H9 (cell line): ENCODE results near the gene ERICH2. TPM values are rescaled to one million over a fixed set of nuclear protein-coding genes. Genes with fewer than 3 reads are reported as not detected.

ENCODE experiments used
- DNase-seq: peaks from one replicate; pipeline ENCODE4 v3.0.0-alpha.2; 2017
- H2AFZ ChIP-seq: one replicate; pipeline ENCODE4 v1.6.1; 2013; ENCODE audit warnings: mild to moderate bottlenecking, low read length, control low read depth, moderate library complexity
- H2AK5ac ChIP-seq: 2 replicates; pipeline ENCODE4 v1.6.1; 2013; ENCODE audit warnings: low read length, control low read depth, mixed read lengths; ENCODE audit not compliant: insufficient read length
- H2BK120ac ChIP-seq: one replicate; pipeline ENCODE4 v1.6.1; 2013; ENCODE audit warnings: low read depth, mild to moderate bottlenecking, low read length, control low read depth, inconsistent platforms; ENCODE audit not compliant: poor library complexity, severe bottlenecking
- H2BK12ac ChIP-seq: 2 replicates; pipeline ENCODE4 v1.6.1; 2013; ENCODE audit warnings: low read length, control low read depth, mixed read lengths, low read depth; ENCODE audit not compliant: insufficient read length
- H2BK15ac ChIP-seq: 2 replicates; pipeline ENCODE4 v1.6.1; 2013; ENCODE audit warnings: low read depth, low read length, control low read depth
- H2BK20ac ChIP-seq: one replicate; pipeline ENCODE4 v1.6.1; 2013; ENCODE audit warnings: low read depth, mild to moderate bottlenecking, low read length, control low read depth, inconsistent platforms; ENCODE audit not compliant: poor library complexity, severe bottlenecking
- H2BK5ac ChIP-seq: 2 replicates; pipeline ENCODE4 v1.6.1; 2013; ENCODE audit warnings: low read length, control low read depth, mixed read lengths; ENCODE audit not compliant: insufficient read length
- H3K14ac ChIP-seq: 2 replicates; pipeline ENCODE4 v1.6.1; 2013; ENCODE audit warnings: low read length, control low read depth; ENCODE audit not compliant: insufficient read depth
- H3K18ac ChIP-seq: 2 replicates; pipeline ENCODE4 v1.6.1; 2013; ENCODE audit warnings: low read depth, mild to moderate bottlenecking, mixed read lengths, low read length, control low read depth; ENCODE audit not compliant: insufficient read length
- H3K23ac ChIP-seq: 2 replicates; pipeline ENCODE4 v1.6.1; 2013; ENCODE audit warnings: low read length, control low read depth, mixed read lengths, low read depth; ENCODE audit not compliant: insufficient read length
- H3K23me2 ChIP-seq: 2 replicates; pipeline ENCODE4 v1.6.1; 2013; ENCODE audit warnings: low read depth, mild to moderate bottlenecking, mixed read lengths, low read length, control low read depth; ENCODE audit not compliant: insufficient read length, poor library complexity, severe bottlenecking
- H3K27ac ChIP-seq: 2 replicates; pipeline ENCODE4 v1.5.1; 2013; ENCODE audit warnings: low read length, control low read depth, mixed read lengths, low read depth; ENCODE audit not compliant: insufficient read length
- H3K27me3 ChIP-seq: 2 replicates; pipeline ENCODE4 v1.6.1; 2013; ENCODE audit warnings: low read length, control low read depth, inconsistent platforms; ENCODE audit not compliant: insufficient read depth
- H3K4ac ChIP-seq: 2 replicates; pipeline ENCODE4 v1.6.1; 2013; ENCODE audit warnings: low read depth, mild to moderate bottlenecking, control low read depth, inconsistent platforms, low read length, moderate library complexity
- H3K4me1 ChIP-seq: 2 replicates; pipeline ENCODE4 v1.6.1; 2013; ENCODE audit warnings: low read length, control low read depth, inconsistent platforms; ENCODE audit not compliant: insufficient read depth
- H3K4me2 ChIP-seq: 2 replicates; pipeline ENCODE4 v1.6.1; 2013; ENCODE audit warnings: low read length, control low read depth, mixed read lengths; ENCODE audit not compliant: insufficient read length, insufficient read depth
- H3K56ac ChIP-seq: 2 replicates; pipeline ENCODE4 v1.6.1; 2013; ENCODE audit warnings: low read depth, mild to moderate bottlenecking, mixed read lengths, low read length, control low read depth; ENCODE audit not compliant: insufficient read length
- H3K79me1 ChIP-seq: 2 replicates; pipeline ENCODE4 v1.6.1; 2013; ENCODE audit warnings: low read depth, mild to moderate bottlenecking, moderate library complexity, low read length, control low read depth, inconsistent platforms; ENCODE audit not compliant: insufficient read depth, poor library complexity, severe bottlenecking
- H3K79me2 ChIP-seq: 2 replicates; pipeline ENCODE4 v1.6.1; 2013; ENCODE audit warnings: low read length, control low read depth, inconsistent platforms; ENCODE audit not compliant: insufficient read depth
- H3K9ac ChIP-seq: 2 replicates; pipeline ENCODE4 v1.6.1; 2013; ENCODE audit warnings: low read length, control low read depth, mixed read lengths; ENCODE audit not compliant: insufficient read length; ENCODE audit errors: extremely low read depth
- H3K9me3 ChIP-seq: one replicate; pipeline ENCODE4 v1.6.1; 2013; ENCODE audit warnings: low read depth, low read length, inconsistent platforms; ENCODE audit not compliant: control insufficient read depth
- H3T11ph ChIP-seq: one replicate; pipeline ENCODE4 v1.6.1; 2013; ENCODE audit warnings: mild to moderate bottlenecking, low read length, control low read depth, inconsistent platforms
- H4K20me1 ChIP-seq: one replicate; pipeline ENCODE4 v1.6.1; 2013; ENCODE audit not compliant: control insufficient read depth, insufficient read length, insufficient read depth
- H4K5ac ChIP-seq: 2 replicates; pipeline ENCODE4 v1.6.1; 2013; ENCODE audit warnings: low read depth, mild to moderate bottlenecking, mixed read lengths, low read length, control low read depth; ENCODE audit not compliant: insufficient read length
- H4K8ac ChIP-seq: replicated peaks from 2 replicates; pipeline ENCODE4 v1.6.1; 2013; ENCODE audit warnings: low read length, control low read depth, mixed read lengths, low read depth; ENCODE audit not compliant: insufficient read length
- H4K91ac ChIP-seq: 2 replicates; pipeline ENCODE4 v1.6.1; 2013; ENCODE audit warnings: low read depth, mild to moderate bottlenecking, moderate library complexity, mixed read lengths, low read length, control low read depth; ENCODE audit not compliant: insufficient read length
- H3K27ac Mint-ChIP-seq, 3 experiments: 2 replicates in 2 of 3; 3 replicates in 1 of 3; pipeline ENCODE4 v1.8.0; 2020 to 2021; ENCODE audit warnings: mixed read lengths in 3 of 3, mild to moderate bottlenecking in 1 of 3, moderate library complexity in 1 of 3
- H3K27me3 Mint-ChIP-seq: 2 replicates; pipeline ENCODE4 v1.8.0; 2021; ENCODE audit warnings: low read depth, mild to moderate bottlenecking, moderate library complexity, mixed read lengths
- H3K36me3 Mint-ChIP-seq, 3 experiments: 2 replicates in 2 of 3; 3 replicates in 1 of 3; pipeline ENCODE4 v1.8.0; 2020 to 2021; ENCODE audit warnings: low read depth in 3 of 3, mixed read lengths in 3 of 3; ENCODE audit not compliant: insufficient read depth in 1 of 3
- H3K4me1 Mint-ChIP-seq, 2 experiments: 2 replicates each; pipeline ENCODE4 v1.8.0; 2020; ENCODE audit warnings: mixed read lengths in 2 of 2
- H3K4me3 Mint-ChIP-seq, 2 experiments: 2 replicates in 1 of 2; 3 replicates in 1 of 2; pipeline ENCODE4 v1.8.0; 2020 to 2021; ENCODE audit warnings: mild to moderate bottlenecking in 2 of 2, mixed read lengths in 2 of 2, moderate library complexity in 1 of 2
- H3K9me3 Mint-ChIP-seq, 2 experiments: 2 replicates in 1 of 2; 3 replicates in 1 of 2; pipeline ENCODE4 v1.8.0; 2020; ENCODE audit warnings: mild to moderate bottlenecking in 2 of 2, mixed read lengths in 2 of 2, moderate library complexity in 1 of 2
- CTCF ChIP-seq: fragments of 200-600 bp; sonication (generic); conservative IDR thresholded peaks from 3 replicates; pipeline ENCODE4 v1.8.0; 2021; ENCODE audit warnings: antibody characterized with exemption, mild to moderate bottlenecking
- WGBS: extraction: QIAGEN DNeasy Blood & Tissue Kit; methylation state at CpG from one replicate; pipeline ENCODE4 v1.1.7; 2013; ENCODE audit warnings: missing lambda C conversion rate, low lambda C conversion rate, mixed read lengths; ENCODE audit not compliant: insufficient read length; ENCODE audit errors: extremely low coverage; 5-methylcytosine and 5-hydroxymethylcytosine counted together
- total RNA-seq: library from RNA; stranded (reverse); gene quantifications from 2 replicates; pipeline ENCODE4 v1.2.1, GENCODE V29; 2021

Gene ERICH2
- total RNA-seq, 1 experiment from 2014 or later = 1.2 TPM

GRCh38 chr2:170818752-170819470 is 48.7 kb downstream of the ERICH2 start:
- Histone ChIP-seq H4K5ac (no peak overlapping the region), H2BK120ac (no peak overlapping the region), H3K4me2 (peak overlapping the region; percentile 70), H3K23me2 (peaks cover 59% of the 10 kb centered on the region), H3K23ac (no peak overlapping the region), H3K79me1 (no peaks in the 10 kb centered on the region), H3K79me2 (no peaks in the 10 kb centered on the region), H3K4ac (no peak overlapping the region), H3K56ac (no peak overlapping the region), H3K27ac (no peak overlapping the region), H4K20me1 (peaks cover 5% of the 10 kb centered on the region), H2BK5ac (no peak overlapping the region), H2BK12ac (no peak overlapping the region), H3K9me3 (no peaks in the 10 kb centered on the region), H2AFZ (no peak overlapping the region), H3K4me1 (peaks cover 2% of the 10 kb centered on the region; the same call in 1 of the 2 replicates), H2BK20ac (no peak overlapping the region), H3K27me3 (peaks cover 90% of the 10 kb centered on the region), H4K91ac (no peak overlapping the region), H2AK5ac (no peak overlapping the region), H3T11ph (no peak overlapping the region), H3K9ac (no peak overlapping the region), H3K18ac (no peak overlapping the region), H2BK15ac (no peak overlapping the region), H3K14ac (no peak overlapping the region), H4K8ac (no peak overlapping the region)
- peaks cover 55 to 61% of the 10 kb centered on the region in 2 experiments for H3K4me1 Mint-ChIP-seq
- no peaks in the 10 kb centered on the region; a peak in 1 of 7 replicates for H3K36me3 Mint-ChIP-seq
- peaks cover 100% of the 10 kb centered on the region for H3K27me3 Mint-ChIP-seq
- WGBS = no CpG with 5 or more reads among the region's 30 CpGs
- DNase-seq = no peak
- peak overlapping the region; percentile 63 to 82 for H3K4me3 Mint-ChIP-seq
- no peak overlapping the region for H3K27ac Mint-ChIP-seq
- TF ChIP-seq CTCF = no peak
- H3K9me3 Mint-ChIP-seq = peaks cover 3 to 4% of the 10 kb centered on the region in 2 experiments; a peak in 4 of 5 replicates
